Hepatocyte (in vitro differentiated cells): ENCODE measurements around the gene ASB1. TPM values are rescaled to one million over a fixed set of nuclear protein-coding genes. Genes with fewer than 3 reads are reported as not detected.

Source experiments
- DNase-seq: peaks from one replicate; pipeline ENCODE4 v3.0.0-alpha.2; 2016; ENCODE audit warnings: low spot score
- H2AFZ ChIP-seq: fragments of 200-600 bp; sonication (generic); 2 replicates; pipeline ENCODE4 v1.6.0; 2016; ENCODE audit warnings: antibody characterized with exemption, mild to moderate bottlenecking
- H3K27ac ChIP-seq: fragments of 200-600 bp; sonication (generic); 2 replicates; pipeline ENCODE4 v1.5.1; 2016; ENCODE audit warnings: mild to moderate bottlenecking
- H3K27me3 ChIP-seq: fragments of 200-600 bp; sonication (generic); 2 replicates; pipeline ENCODE4 v1.6.1; 2016
- H3K36me3 ChIP-seq: fragments of 200-600 bp; sonication (generic); replicated peaks from 2 replicates; pipeline ENCODE4 v1.5.1; 2016; ENCODE audit warnings: low read depth; ENCODE audit not compliant: insufficient read depth
- H3K4me1 ChIP-seq: fragments of 200-600 bp; sonication (generic); 2 replicates; pipeline ENCODE4 v1.5.1; 2016; ENCODE audit warnings: mild to moderate bottlenecking, moderate library complexity; ENCODE audit not compliant: insufficient read depth
- H3K4me2 ChIP-seq: fragments of 200-600 bp; sonication (generic); 2 replicates; pipeline ENCODE4 v1.6.0; 2016
- H3K4me3 ChIP-seq: fragments of 200-600 bp; sonication (generic); 2 replicates; pipeline ENCODE4 v1.5.1; 2016; ENCODE audit warnings: mild to moderate bottlenecking
- H3K79me2 ChIP-seq: fragments of 200-600 bp; sonication (generic); 2 replicates; pipeline ENCODE4 v1.6.0; 2017; ENCODE audit warnings: mild to moderate bottlenecking
- H3K9me2 ChIP-seq: fragments of 200-600 bp; sonication (generic); replicated peaks from 2 replicates; pipeline ENCODE4 v1.6.0; 2017; ENCODE audit warnings: mild to moderate bottlenecking; ENCODE audit not compliant: insufficient read depth
- H3K9me3 ChIP-seq: fragments of 200-600 bp; sonication (generic); 2 replicates; pipeline ENCODE4 v1.5.1; 2016; ENCODE audit warnings: low read depth, mild to moderate bottlenecking
- H4K20me1 ChIP-seq: fragments of 200-600 bp; sonication (generic); 2 replicates; pipeline ENCODE4 v1.6.0; 2016; ENCODE audit warnings: mild to moderate bottlenecking; ENCODE audit not compliant: insufficient read depth, poor library complexity, severe bottlenecking
- CTCF ChIP-seq: fragments of 200-600 bp; sonication (generic); IDR thresholded peaks from 2 replicates; pipeline ENCODE4 v1.5.1; 2016; ENCODE audit warnings: antibody characterized with exemption, mild to moderate bottlenecking; ENCODE audit not compliant: poor library complexity
- EZH2 ChIP-seq: fragments of 200-600 bp; sonication (generic); IDR thresholded peaks from 2 replicates; pipeline ENCODE4 v1.6.1; 2016; ENCODE audit warnings: antibody characterized with exemption, mild to moderate bottlenecking, borderline replicate concordance
- EZH2phosphoT487 ChIP-seq: fragments of 200-600 bp; sonication (generic); IDR thresholded peaks from one replicate; pipeline ENCODE4 v1.6.1; 2018; ENCODE audit warnings: antibody characterized with exemption, mild to moderate bottlenecking, low read depth, moderate library complexity; ENCODE audit not compliant: unreplicated experiment, severe bottlenecking
- WGBS: methylation state at CpG from one replicate; pipeline ENCODE4 v1.1.6; 2016; ENCODE audit warnings: low lambda C conversion rate; ENCODE audit errors: missing lambda C conversion rate; 5-methylcytosine and 5-hydroxymethylcytosine counted together
- polyA plus RNA-seq: library from polyadenylated mRNA; unstranded; fragments of >200 nt; fragmentation: Nextera tagmentation; extraction: Ambion mirVana; gene quantifications from 2 replicates; pipeline ENCODE4 v1.2.1, GENCODE V29; 2016
- total RNA-seq: library from RNA; depleted of rRNA; stranded (reverse); fragments of >200 nt; gene quantifications from 2 replicates; pipeline ENCODE4 v1.2.3, GENCODE V29; 2014

The ASB1 gene
- total and polyA plus RNA-seq, 2 experiments from 2014 or later, result 13.0 to 27.9 TPM

GRCh38 chr2:238434846-238435751, 8.4 kb downstream of the ASB1 start:
- no peak for DNase-seq
- H3K4me3 ChIP-seq, result no peak overlapping the region
- H2AFZ ChIP-seq, result no peak overlapping the region
- H3K4me2 ChIP-seq, result no peak overlapping the region
- H3K27ac ChIP-seq, result no peak overlapping the region
- H3K9me3 ChIP-seq, result no peaks in the 10 kb centered on the region
- H3K9me2 ChIP-seq, result no peaks in the 10 kb centered on the region
- 92% methylated on average over 24 of the region's 24 CpGs for WGBS
- no peaks in the 10 kb centered on the region for H3K27me3 ChIP-seq
- TF ChIP-seq EZH2phosphoT487, result no peak
- no peak for TF ChIP-seq EZH2
- no peak for TF ChIP-seq CTCF
- no peaks in the 10 kb centered on the region for H3K36me3 ChIP-seq
- peaks cover 26% of the 10 kb centered on the region for H4K20me1 ChIP-seq
- H3K79me2 ChIP-seq, result peaks cover 90% of the 10 kb centered on the region
- H3K4me1 ChIP-seq, result no peaks in the 10 kb centered on the region

GRCh38 chr2:238435752-238436096, 9.0 kb downstream of the ASB1 start:
- Histone ChIP-seq H3K27ac (no peak overlapping the region), H3K4me3 (no peak overlapping the region), H3K4me2 (no peak overlapping the region), H3K36me3 (no peaks in the 10 kb centered on the region), H3K9me2 (no peaks in the 10 kb centered on the region), H3K79me2 (peaks cover 90% of the 10 kb centered on the region), H3K4me1 (no peaks in the 10 kb centered on the region), H2AFZ (no peak overlapping the region), H3K9me3 (no peaks in the 10 kb centered on the region), H4K20me1 (peaks cover 24% of the 10 kb centered on the region), H3K27me3 (no peaks in the 10 kb centered on the region)
- TF ChIP-seq CTCF, result no peak
- TF ChIP-seq EZH2, result no peak
- no peak for TF ChIP-seq EZH2phosphoT487
- WGBS, result 94% methylated on average over 20 of the region's 20 CpGs
- DNase-seq, result no peak

DNA sequence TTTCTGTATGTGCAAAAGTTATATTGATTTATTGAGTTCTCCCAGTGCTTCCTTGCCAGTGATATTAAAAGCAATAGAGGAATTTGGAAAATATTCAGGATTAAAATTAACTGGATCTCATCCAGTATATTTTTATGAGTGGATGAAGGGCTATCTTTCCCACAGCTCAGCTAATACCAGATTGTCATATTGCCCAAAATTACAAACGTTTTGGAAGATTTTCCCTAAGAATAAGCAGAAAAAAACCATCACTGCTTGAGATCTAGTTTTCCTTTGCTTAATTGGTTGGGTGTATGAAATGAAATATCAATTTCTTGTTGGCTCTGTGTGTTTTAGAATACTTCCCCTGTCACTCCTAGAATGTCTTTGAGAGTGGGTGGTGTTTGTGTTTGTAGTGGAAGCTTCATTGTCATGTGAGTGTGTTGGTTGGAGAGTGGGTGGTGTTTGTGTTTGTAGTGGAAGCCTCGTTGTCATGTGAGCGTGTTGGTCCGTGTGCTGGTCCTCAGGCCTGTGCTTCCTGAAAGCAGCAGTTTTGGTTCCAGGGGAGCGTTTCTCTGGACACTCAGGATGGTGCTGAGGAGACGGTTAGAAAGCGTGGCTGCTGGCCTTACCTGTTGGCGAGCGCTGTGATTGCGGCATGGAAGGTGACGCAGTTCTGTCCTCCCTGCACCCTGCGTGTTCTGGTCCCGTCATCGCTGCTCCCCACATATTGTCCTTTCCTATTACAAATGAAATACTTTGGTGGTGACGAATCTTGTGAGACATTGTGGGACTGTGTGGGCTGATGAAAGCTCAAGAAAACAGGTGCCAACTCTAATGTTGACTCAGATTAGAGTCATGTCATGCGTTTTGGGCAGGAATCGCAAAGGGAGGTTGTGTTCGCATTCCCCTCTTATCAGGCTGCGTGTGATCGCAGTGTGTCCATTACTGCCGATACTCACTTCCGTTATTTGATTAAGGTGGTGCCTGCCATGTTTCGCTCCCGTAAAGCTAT, 12.4 kb downstream of the ASB1 start:
- H3K9me3 ChIP-seq, result no peaks in the 10 kb centered on the region
- H3K4me1 ChIP-seq, result no peaks in the 10 kb centered on the region
- TF ChIP-seq EZH2, result no peak
- no peak for TF ChIP-seq CTCF
- no peak for TF ChIP-seq EZH2phosphoT487
- no peak overlapping the region for H3K4me3 ChIP-seq
- H3K27me3 ChIP-seq, result no peaks in the 10 kb centered on the region
- H4K20me1 ChIP-seq, result peaks cover 41% of the 10 kb centered on the region
- H3K36me3 ChIP-seq, result no peaks in the 10 kb centered on the region
- no peak overlapping the region for H2AFZ ChIP-seq
- WGBS, result 79% methylated on average over 24 of the region's 24 CpGs
- no peaks in the 10 kb centered on the region for H3K9me2 ChIP-seq
- H3K79me2 ChIP-seq, result peaks cover 90% of the 10 kb centered on the region
- H3K4me2 ChIP-seq, result no peak overlapping the region
- no peak for DNase-seq
- H3K27ac ChIP-seq, result peak overlapping the region; percentile 66
